Progenitor cell of endocrine pancreas (in vitro differentiated cells): Measurements from ENCODE around the gene SUDS3. TPM values are rescaled to one million over a fixed set of nuclear protein-coding genes. Genes with fewer than 3 reads are reported as not detected.

Source experiments
- DNase-seq: peaks from one replicate; pipeline ENCODE4 v3.0.0; 2021; ENCODE audit warnings: low spot score; ENCODE audit not compliant: unreplicated experiment
- H3K27ac Mint-ChIP-seq: 2 replicates; pipeline ENCODE4 v1.8.0; 2021; ENCODE audit warnings: mild to moderate bottlenecking, moderate library complexity, mixed read lengths
- H3K27me3 Mint-ChIP-seq: 2 replicates; pipeline ENCODE4 v1.8.0; 2021; ENCODE audit warnings: mixed read lengths
- H3K36me3 Mint-ChIP-seq: 2 replicates; pipeline ENCODE4 v1.8.0; 2022; ENCODE audit warnings: mixed read lengths; ENCODE audit not compliant: insufficient read depth
- H3K4me1 Mint-ChIP-seq: 2 replicates; pipeline ENCODE4 v1.8.0; 2021; ENCODE audit warnings: low read depth, mixed read lengths
- H3K4me3 Mint-ChIP-seq: 2 replicates; pipeline ENCODE4 v1.8.0; 2021; ENCODE audit warnings: low read depth, mild to moderate bottlenecking, moderate library complexity, mixed read lengths
- H3K9me3 Mint-ChIP-seq: 2 replicates; pipeline ENCODE4 v1.8.0; 2021; ENCODE audit warnings: low read depth, mixed read lengths
- total RNA-seq: library from RNA; stranded (reverse); gene quantifications from 2 replicates; pipeline ENCODE4 v1.2.1, GENCODE V29; 2021
- TF ChIP-seq, protein P1 (sequence below): fragments of 200-600 bp; sonication (generic); IDR thresholded peaks from one replicate; pipeline ENCODE4 v1.5.0; 2021; ENCODE audit warnings: antibody characterized with exemption, mild to moderate bottlenecking; ENCODE audit not compliant: unreplicated experiment

Gene SUDS3
- total RNA-seq, 1 donor from 2014 or later = 57.8 TPM

- TF ChIP-seq, protein P1, sequence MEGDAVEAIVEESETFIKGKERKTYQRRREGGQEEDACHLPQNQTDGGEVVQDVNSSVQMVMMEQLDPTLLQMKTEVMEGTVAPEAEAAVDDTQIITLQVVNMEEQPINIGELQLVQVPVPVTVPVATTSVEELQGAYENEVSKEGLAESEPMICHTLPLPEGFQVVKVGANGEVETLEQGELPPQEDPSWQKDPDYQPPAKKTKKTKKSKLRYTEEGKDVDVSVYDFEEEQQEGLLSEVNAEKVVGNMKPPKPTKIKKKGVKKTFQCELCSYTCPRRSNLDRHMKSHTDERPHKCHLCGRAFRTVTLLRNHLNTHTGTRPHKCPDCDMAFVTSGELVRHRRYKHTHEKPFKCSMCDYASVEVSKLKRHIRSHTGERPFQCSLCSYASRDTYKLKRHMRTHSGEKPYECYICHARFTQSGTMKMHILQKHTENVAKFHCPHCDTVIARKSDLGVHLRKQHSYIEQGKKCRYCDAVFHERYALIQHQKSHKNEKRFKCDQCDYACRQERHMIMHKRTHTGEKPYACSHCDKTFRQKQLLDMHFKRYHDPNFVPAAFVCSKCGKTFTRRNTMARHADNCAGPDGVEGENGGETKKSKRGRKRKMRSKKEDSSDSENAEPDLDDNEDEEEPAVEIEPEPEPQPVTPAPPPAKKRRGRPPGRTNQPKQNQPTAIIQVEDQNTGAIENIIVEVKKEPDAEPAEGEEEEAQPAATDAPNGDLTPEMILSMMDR = no peak
- no peak for DNase-seq
- Mint-ChIP-seq H3K27ac (no peak overlapping the region), H3K4me3 (no peak overlapping the region), H3K27me3 (no peaks in the 10 kb centered on the region), H3K4me1 (no peaks in the 10 kb centered on the region), H3K36me3 (no peaks in the 10 kb centered on the region), H3K9me3 (peaks cover 3% of the 10 kb centered on the region)
Observed at GRCh38 chr12:118337194-118337838, 39.0 kb upstream of the SUDS3 start.

DNA sequence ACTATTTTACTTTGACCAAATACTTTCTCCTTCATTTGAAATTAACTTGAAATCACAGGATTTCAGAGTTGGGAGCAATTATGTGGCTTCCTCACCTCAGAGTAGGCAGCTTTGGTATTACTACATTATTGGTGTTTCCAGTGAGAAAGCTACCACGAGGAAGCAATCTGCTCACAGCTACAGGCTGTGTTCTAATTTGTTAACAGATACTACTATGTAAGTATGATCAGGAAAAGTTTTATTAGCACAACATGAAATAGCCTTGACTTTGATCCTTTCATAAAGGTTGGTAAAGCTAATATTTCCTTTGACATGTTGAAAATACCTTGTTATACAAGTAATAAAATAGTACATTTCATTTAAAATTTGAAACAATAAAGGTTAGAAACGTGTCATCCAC lies 34.3 kb upstream of the SUDS3 start:
- no peak overlapping the region for H3K4me3 Mint-ChIP-seq
- no peaks in the 10 kb centered on the region for H3K9me3 Mint-ChIP-seq
- H3K4me1 Mint-ChIP-seq = peaks cover 14% of the 10 kb centered on the region
- H3K27ac Mint-ChIP-seq = no peak overlapping the region
- H3K36me3 Mint-ChIP-seq = no peaks in the 10 kb centered on the region
- TF ChIP-seq, protein P1 = no peak
- DNase-seq = no peak
- H3K27me3 Mint-ChIP-seq = no peaks in the 10 kb centered on the region

- TF ChIP-seq, protein P1 = no peak
- Mint-ChIP-seq H3K4me3 (no peak overlapping the region), H3K27me3 (no peaks in the 10 kb centered on the region), H3K36me3 (no peaks in the 10 kb centered on the region), H3K27ac (no peak overlapping the region), H3K4me1 (peaks cover 19% of the 10 kb centered on the region), H3K9me3 (no peaks in the 10 kb centered on the region)
- no peak for DNase-seq
Observed at GRCh38 chr12:118344829-118345228, 31.5 kb upstream of the SUDS3 start.

DNA sequence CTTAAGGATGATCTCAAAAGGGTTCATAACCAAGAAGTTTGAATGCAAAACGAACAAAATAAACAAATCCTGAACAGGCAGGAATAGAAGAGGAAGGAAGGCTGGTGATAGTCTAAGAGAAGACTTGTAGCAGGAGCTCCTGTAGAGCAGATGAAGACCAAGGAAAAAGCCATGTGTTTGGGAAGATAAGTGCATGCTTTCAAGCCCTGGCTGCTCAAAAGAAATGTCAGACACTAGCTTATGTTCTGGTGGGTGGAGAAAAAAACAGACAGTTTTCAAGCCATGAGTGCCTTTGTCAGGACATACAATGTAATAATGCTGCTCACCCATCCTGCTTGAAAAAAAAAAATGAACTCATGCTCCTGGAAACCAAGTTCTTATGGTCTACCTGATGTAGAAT lies 31.0 kb upstream of the SUDS3 start:
- Mint-ChIP-seq H3K36me3 (no peaks in the 10 kb centered on the region), H3K9me3 (no peaks in the 10 kb centered on the region), H3K4me1 (peaks cover 19% of the 10 kb centered on the region), H3K27me3 (no peaks in the 10 kb centered on the region), H3K4me3 (no peak overlapping the region), H3K27ac (no peak overlapping the region)
- TF ChIP-seq, protein P1 = no peak
- DNase-seq = no peak

- H3K27ac Mint-ChIP-seq = no peak overlapping the region
- peaks cover 19% of the 10 kb centered on the region for H3K4me1 Mint-ChIP-seq
- no peaks in the 10 kb centered on the region for H3K9me3 Mint-ChIP-seq
- DNase-seq = no peak
- no peak overlapping the region for H3K4me3 Mint-ChIP-seq
- no peaks in the 10 kb centered on the region for H3K27me3 Mint-ChIP-seq
- TF ChIP-seq, protein P1 = no peak
- H3K36me3 Mint-ChIP-seq = no peaks in the 10 kb centered on the region
Observed at GRCh38 chr12:118346895-118347294, 29.5 kb upstream of the SUDS3 start.
